GM19043 (cell line): Measurements from ENCODE around the gene PDE5A.
A peak's percentile ranks its signal among the peaks of the same experiment; 100 is the strongest.
"Not testable (repeated sequence)": the region's sequence is repeated elsewhere in the genome, so short reads cannot be mapped to it uniquely, and the experiment has no call there.

Experiments used
- ATAC-seq: cut with Tn5 transposase; IDR thresholded peaks from one replicate; pipeline ENCODE4 v1.9.1; 2021; ENCODE audit warnings: low read depth; ENCODE audit not compliant: unreplicated experiment

Gene PDE5A

GRCh38 chr4:119628281-119629141, at the start of gene PDE5A:
TSS of gene PDE5A (minus strand) at chr4:119628804. CDS start at chr4:119628671, 133 bp downstream.
- ATAC-seq: peak; percentile 91

DNA sequence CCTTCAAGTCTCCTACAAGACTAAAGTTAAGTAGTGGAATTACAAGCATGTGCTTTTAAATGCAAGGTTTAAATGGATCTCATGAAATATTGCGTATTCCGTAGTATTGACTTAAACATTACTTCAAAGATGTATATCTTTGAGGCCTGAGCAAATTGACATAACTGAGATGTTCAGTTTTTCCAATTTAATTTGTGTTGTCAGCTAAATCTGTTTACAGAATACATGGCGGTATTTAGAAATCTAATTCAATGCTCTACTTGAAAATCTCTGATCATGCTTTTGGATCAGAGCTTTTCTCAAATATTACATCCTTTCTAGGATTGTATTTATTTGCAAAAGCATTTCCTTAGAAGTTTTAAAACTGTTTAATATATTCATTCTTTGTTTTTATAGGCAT, 47.5 kb upstream of the PDE5A start:
- no peak for ATAC-seq

DNA sequence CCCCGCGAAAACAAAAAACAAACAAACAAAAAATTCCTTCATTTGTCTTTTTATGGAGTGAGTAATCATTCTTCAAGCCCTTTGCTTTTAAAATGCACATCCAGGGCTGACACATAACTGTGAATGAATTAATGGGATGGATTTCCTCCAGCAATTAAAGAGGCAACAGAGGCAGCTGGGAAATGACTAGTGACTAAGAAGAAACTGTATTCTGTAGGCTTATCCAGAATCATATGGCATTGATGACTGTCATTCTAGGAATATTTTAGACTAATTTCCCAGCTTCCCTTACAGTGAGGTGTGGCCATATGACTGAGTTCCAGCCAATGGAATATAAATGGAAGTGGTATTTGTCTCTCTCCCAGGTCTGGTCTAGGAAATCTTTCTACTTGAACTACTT, 46.8 kb upstream of the PDE5A start:
- ATAC-seq: no peak

- no peak for ATAC-seq
These were observed 44.3 kb upstream of the PDE5A start for GRCh38 chr4:119672938-119673337.

DNA sequence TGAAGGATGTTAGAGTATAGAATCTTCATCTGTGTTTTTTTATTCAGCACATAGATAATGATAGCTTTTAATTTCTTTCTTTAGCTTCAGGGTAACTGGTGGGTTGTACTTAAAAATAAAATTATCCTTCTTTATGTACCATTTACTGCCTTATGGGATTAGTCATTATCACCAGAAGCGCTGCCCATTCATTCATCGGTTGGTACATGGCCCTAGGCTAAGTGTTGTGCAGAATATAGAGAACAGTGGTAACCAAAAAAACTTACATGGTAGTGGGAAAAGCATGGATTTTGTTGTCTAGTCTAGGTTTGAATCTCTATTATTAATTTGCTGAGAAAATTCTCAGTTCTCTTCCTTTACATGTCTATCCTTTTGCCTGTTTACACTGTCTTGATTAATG, 43.5 kb upstream of the PDE5A start:
- ATAC-seq: no peak

GRCh38 chr4:119671205-119671604, 42.6 kb upstream of the PDE5A start:
- ATAC-seq: no peak

GRCh38 chr4:119667802-119668201, 39.2 kb upstream of the PDE5A start:
- no peak for ATAC-seq

- no peak for ATAC-seq
These were observed 38.1 kb upstream of the PDE5A start for GRCh38 chr4:119666653-119667091.

- ATAC-seq: no peak
These were observed 37.1 kb upstream of the PDE5A start for GRCh38 chr4:119665752-119666151.

DNA sequence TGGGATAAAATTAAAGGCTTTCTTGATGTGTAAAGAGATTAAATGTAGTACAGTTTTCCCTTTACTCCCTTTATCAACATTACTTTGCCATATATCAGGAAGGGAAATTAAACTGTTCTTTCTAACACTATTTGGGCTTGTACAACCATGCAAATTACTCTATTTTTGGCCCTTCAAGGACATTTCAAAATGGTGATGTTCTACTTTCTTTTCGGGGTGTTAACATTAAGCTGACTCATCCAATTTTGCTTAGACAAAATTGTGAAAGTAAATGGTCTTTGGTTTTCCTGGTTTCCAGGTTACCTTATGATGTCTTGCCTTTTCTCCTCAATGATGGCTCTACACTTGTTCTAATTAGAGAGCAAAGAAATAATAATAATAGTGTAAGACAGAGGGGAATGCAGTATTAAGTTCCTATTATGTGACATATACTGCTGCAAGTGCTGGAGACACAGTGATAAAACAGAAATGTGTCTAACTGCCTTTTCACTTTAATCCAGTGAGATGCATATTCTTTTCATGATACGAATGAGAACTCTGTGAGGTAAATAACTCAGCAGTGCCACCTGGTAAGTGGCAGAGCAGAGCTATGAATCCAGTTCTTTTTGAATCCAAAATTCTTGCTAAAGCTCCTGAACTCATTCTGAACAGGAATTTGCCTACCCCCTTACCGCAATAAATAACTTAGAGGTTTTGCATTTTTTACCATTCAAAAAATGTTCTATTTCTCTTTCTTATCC, 35.7 kb upstream of the PDE5A start:
- no peak for ATAC-seq

DNA sequence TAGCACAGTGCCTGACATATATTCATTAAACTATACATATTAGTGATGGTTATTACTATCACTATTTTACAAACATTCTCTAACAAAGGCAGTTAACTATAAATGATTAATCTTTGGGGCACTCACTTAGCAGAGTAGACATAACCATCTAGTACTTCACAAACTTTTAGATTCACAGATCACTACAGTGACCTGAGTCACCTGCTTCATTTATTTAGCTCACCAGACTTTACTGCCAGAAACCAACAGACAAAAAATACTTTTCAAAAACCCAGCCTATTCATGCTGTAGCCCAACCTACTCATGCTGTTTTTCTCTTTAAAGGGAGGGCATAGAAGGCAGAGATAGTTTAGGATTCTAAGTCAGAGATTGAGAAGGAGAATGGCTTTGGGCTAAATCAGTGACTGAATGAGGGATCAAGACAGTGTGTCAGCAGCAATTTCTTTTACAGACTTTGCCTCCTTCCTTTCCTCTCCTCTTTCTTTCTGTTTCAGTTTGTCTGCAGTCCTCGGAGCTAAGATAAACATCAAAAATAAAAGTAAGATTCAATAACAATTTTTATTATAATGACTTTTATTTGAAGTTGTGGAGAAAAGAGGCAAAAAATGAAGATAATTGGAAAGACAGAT, 34.7 kb upstream of the PDE5A start:
- no peak for ATAC-seq

GRCh38 chr4:119662612-119663011, 34.0 kb upstream of the PDE5A start:
- ATAC-seq: not testable (repeated sequence)

- no peak for ATAC-seq
These were observed 32.6 kb upstream of the PDE5A start for GRCh38 chr4:119661231-119661630.

DNA sequence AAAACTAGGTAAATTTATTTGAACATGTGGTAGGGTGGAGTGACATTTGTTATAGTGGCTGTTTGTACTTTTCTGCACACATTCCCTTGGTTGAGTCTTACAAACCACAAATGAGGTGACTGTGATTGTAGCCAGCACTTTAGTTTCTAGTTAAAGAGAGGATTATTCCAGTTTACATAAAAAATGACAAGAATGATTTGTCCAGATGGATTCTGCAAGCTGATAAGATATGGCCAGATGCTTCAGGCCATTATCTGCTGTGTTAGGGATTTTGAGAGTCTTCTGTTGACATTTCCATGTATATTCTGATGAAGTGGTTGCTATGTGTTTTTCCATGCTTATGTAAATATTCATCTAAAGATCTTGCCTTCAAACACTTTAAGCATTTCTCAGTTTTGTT, 31.0 kb upstream of the PDE5A start:
- ATAC-seq: no peak

DNA sequence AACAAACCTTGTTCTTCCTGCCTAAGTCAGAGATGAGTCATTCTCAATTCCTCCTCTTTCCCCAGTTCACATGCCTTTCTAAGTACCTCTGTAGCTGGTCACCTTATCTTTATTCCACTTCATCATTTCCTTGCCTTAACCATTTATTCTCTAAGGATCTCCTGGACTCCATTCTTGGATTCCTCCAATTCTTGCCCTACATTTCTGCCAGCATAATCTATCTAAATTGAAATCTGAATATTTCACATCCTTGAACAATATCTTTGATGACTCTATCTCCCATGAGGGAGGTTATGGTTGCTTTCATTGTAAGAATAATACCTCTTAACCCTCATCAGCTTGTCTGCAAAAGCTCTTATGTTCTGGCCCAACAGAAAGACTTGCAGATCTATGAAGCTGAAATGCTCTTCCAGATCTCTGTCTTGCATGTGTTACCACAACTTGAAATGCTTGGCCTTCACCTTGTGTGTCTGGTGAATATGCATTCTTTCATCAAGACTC, 28.6 kb upstream of the PDE5A start:
- no peak for ATAC-seq

DNA sequence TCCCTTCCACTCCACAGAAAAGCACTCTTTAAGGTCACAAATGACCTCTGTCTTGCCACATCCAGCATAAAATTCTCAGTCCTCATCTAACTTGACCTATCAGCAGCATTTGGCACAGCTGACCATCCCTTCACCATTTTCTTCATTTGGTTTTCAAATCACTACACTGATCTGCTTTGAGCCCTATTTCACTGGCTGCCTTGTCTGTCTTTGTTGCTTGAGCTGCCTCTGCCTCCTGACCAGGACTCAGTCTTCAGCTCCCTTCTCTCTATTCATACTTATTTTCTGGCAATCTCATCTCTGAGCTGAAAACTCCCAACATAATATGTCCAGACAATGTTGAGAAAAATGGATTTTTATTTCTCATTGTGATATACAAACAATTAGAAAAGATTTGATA, 27.7 kb upstream of the PDE5A start:
- no peak for ATAC-seq

DNA sequence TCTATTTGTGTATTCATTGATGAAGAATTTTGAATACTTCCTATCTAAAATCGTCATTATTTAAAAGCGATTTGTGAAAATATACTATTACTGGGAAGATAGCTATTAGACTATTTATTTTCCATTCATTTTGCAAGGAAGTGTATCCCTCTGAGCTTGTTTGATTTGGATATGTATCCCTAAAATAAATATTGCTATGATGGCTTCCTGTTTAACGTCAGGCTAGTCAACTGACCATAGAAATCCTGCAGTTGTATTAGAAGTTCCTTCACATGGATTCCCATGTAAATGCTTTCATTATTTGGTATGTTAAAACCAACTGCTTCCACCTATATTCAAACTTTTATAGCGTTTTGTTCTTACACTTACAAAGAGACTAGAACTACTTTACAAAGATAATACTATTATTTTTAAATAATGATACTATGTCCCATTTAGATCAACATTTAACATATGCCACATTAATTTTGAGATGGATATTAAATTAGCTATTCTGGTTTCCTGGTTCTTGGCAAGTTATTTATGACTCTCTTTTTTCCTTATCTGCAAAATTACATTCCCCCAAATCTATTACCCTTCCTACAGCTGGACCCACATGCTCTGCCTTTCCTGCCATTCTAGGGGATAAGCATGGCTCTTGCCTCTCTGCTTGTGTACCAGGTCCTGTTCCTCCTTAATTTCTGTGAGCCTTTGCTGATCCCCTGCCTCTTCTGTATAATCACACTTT, 26.7 kb upstream of the PDE5A start:
- no peak for ATAC-seq

DNA sequence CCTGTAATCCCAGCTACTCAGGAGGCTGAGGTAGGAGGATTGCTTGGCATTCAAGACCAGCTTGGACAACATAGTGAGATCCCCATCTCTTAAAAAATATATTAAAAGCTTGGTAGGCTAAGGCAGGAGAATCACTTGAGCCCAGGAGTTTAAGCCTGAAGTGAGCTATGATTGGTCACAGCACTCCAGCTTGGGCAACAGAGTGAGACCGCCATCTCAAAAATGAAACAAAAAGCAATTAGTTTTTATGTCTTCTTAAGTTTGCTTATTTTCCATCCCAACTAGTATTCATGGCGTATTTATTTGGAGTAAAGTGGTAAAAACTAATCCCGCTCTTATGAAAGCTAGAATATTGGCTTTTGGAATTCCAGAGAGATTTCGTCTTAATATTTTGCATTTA, 25.4 kb upstream of the PDE5A start:
- ATAC-seq: no peak

- ATAC-seq: no peak
These were observed 24.4 kb upstream of the PDE5A start for GRCh38 chr4:119652998-119653397.

GRCh38 chr4:119648398-119648797, 19.8 kb upstream of the PDE5A start:
- ATAC-seq: no peak

- no peak for ATAC-seq
These were observed 19.0 kb upstream of the PDE5A start for GRCh38 chr4:119647558-119647957.
